Measurements from ENCODE around the gene FRMD4A.
"Not testable (repeated sequence)": the region's sequence is repeated elsewhere in the genome, so short reads cannot be mapped to it uniquely, and the experiment has no call there.

The FRMD4A gene

DNA sequence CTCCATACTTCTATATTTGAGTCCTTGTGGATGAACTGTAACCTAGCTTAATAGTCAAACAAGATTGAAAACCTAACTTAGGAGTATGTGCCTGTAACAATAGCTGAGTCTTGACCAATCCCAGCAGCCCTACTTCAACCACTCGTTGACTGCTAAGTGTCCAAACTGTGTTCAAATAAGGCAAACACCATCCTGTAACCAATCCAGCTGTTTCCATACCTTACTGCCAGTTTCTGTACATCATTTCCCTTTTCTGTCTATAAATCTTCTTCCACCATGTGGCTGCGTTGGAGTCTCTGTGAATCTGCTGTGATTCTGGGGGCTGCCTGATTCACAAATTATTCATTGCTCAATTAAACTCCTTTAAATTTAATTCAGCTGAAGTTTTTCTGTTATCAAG, 195.5 kb downstream of the FRMD4A start:
- DNase-seq, result not testable (repeated sequence)

DNA sequence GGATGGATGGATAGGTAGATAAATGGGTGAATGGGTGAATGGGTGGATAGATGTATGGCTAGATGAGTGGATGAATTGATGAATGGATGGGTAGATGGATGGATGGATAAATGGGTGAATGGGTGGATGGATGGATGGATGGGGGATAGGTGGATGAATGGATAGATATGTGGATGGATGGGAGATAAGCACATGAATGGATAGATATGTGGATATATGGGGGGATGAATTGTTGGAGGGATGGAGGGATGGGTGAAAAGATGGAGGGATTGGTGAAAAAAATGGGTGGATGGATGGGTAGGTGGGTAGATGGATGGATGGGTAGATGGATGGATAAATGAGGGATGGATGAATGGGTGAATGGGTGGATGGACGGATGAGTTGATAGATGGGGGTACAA, 196.4 kb downstream of the FRMD4A start:
- DNase-seq, result no peak

DNA sequence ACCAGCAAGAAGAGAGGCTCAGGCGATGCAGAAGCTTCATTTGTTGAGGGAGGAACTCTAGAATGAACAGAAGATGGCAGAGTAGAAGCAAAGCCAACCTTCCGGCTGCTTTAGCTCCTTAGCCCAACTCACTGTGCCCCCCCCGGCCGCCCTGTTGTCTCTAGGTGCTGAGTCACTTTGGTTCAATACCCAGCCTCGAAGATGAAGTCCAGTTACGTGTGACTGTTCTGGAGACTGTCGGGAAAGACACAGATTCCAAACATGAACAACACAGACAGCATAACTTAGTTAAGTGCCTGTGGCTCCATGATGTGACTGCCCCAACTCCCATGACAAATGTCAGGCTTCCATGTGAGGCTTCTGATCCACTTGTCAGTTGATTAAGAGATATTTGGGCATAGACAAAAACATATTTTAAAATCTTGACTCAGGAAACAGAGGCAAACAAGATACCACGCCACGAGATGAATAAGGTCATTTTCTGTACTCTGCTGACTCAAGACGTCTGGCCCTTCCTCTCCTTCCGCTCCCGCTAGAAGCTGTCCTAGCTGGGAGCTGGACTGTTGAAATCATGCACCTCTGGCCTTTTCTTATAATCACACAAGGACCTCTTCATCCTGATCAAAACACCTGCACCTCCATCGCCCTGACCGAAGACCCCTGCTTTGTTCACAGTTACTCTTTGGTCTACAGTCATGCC, 199.3 kb downstream of the FRMD4A start:
- DNase-seq, result no peak

- DNase-seq, result no peak
Observed at GRCh38 chr10:14129770-14130169, 201.0 kb downstream of the FRMD4A start.

GRCh38 chr10:14128519-14128918, 202.2 kb downstream of the FRMD4A start:
- no peak for DNase-seq

GRCh38 chr10:14126697-14127440, 203.9 kb downstream of the FRMD4A start:
- DNase-seq, result no peak

DNA sequence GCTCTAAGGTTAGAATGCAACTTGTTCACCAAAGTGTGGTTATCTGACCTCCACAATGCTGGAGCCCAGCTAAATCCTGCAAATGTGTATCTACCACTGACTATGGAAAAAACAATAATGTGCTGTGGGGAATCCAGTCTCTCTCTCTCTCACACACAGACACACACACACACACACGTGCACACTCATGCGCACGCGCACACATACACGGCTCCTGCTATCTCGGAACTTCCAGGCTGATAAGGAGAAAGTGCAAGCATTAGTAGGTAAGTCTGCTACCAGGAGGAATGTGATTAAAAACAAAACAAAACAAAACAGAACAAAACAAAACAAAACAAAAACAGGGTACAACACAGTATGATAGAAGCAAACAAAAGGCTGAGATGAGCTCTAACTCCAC, 205.2 kb downstream of the FRMD4A start:
- no peak for DNase-seq

- no peak for DNase-seq
Observed at GRCh38 chr10:14124941-14125340, 205.8 kb downstream of the FRMD4A start.

DNA sequence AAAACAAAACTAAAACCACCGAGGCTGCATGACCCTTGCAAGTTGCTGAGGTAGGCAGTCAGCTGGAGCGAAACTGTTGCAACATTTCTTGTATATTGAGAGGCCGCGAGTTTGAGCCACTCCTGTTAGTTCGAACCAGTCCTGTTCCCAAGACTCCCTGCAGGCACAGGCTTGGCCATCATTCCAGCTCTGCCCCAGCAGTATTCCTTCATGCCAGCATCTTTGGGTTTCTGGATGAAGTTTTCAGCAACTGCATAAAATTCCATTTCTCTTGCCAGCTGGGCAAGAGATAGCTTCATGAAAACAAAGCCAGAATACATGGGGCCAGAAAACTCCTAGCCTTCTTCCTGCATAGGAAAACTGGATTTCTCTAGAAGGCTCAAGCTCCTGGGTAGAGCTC, 207.6 kb downstream of the FRMD4A start:
- no peak for DNase-seq

DNA sequence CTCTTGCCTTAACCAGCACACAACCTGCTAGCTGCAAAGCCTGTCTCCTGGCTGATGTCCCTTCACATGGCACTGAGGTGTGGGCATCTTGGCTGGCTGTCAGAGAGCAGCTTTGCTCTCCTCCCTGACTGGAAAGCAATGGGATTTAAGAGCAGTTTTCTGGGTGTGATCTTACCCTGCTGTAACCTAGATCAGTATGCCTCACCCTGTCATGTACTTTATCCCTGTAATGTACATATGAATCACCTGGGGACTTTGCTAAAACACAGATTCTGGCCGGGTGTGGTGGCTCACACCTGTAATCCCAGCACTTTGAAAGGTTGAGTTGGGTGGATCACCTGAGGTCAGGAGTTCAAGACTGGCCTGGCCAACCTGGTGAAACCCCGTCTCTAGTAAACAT, 209.9 kb downstream of the FRMD4A start:
- no peak for DNase-seq

GRCh38 chr10:14118953-14119352, 211.8 kb downstream of the FRMD4A start:
- no peak for DNase-seq

DNA sequence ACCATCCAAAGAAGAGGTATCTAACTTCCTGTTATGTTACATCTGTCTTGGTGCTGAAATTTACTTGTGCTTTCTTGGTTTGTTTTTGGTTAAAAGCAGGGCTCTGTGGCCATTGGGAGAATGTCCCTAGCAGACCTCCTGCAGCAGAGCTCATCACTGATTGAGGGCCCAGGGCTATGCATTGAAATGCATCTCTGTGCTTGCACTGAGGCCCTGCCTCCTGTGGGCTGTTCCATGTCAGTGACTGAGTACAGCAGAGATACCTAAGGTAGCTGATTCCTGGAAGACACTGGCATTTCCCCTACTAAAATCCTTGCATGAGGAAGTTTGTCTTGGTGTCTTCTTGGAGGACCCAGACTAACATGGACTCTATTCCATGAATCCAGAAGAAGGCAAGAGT, 213.9 kb downstream of the FRMD4A start:
- DNase-seq, result no peak

GRCh38 chr10:14116021-14116420, 214.7 kb downstream of the FRMD4A start:
- no peak for DNase-seq

GRCh38 chr10:14114791-14115190, 215.9 kb downstream of the FRMD4A start:
- no peak for DNase-seq

DNA sequence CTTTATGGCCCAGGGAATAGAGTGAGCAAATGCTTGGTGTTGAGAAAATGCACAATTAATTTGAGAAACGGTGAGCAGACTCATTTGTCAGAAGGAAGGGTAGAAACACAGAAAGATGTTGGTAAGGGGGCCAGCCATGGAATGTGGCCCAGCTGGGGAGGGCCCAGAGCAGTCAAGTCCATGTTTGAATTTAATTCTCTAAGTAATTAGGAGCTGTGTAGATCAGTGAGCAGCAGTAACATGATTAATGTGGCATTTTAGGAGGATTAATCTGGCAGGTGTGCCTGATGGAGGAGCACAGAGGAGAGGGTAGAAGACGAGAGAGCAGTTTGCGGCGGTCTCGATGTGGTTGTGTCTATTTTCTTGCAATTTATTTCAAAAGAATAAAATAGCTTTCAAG, 218.7 kb downstream of the FRMD4A start:
- no peak for DNase-seq

DNA sequence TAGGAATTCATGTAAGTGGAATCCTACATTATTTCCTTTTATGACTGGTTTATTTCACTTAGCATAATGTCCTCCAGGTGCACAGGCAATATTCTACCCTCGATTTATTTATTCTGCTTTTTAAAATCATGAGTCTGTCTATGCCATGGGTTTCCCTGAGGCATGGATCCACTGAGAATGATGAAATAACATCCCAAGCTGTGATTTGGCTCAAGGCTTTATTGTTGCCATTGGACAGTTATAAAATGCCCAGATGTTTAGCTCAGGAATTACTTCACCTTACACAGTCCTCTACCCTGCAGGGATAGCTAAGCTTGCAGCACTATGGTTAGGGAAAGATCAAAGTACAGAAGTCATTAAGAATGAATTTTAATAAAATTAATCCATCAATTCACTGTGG, 219.5 kb downstream of the FRMD4A start:
- no peak for DNase-seq

- no peak for DNase-seq
Observed at GRCh38 chr10:14106828-14107227, 223.9 kb downstream of the FRMD4A start.

- no peak for DNase-seq
Observed at GRCh38 chr10:14102056-14102455, 228.7 kb downstream of the FRMD4A start.

- DNase-seq, result no peak
Observed at GRCh38 chr10:14099885-14100284, 230.8 kb downstream of the FRMD4A start.

DNA sequence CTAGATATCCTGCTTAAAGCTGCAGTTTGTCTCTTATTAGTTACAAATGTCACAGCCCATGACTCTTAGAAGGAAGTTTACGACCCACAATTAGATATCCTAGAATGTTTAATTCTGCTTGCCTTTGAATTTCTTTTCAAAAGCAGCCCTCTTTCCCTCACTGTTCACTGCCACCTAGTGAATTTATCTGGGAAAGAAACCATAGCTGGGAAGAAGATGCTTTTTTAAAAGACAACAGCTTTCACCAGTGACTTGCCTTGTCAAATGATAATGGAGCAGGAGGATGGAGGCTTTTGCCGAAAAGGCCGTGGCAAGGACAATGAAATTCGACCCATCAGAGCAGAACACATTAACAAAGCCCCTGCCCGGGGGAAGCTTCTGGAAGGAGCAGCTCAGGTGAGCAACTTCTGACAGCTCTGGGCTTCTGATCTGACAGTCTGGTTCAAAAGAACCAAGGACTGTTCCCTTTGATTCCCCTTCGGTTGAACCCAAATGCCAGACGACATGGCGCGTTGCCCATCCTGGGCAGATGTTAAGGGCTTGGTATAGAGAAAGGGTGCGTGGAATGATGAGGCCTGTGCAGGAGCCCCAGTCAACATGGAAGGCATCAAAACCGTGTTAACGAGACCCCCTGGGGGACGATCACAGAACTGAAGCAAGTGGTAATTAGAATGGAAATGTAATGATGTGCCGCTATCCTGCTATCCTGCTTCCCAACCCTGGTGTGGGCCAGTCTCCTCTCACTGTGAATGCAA, 236.8 kb downstream of the FRMD4A start:
- DNase-seq, result no peak

DNA sequence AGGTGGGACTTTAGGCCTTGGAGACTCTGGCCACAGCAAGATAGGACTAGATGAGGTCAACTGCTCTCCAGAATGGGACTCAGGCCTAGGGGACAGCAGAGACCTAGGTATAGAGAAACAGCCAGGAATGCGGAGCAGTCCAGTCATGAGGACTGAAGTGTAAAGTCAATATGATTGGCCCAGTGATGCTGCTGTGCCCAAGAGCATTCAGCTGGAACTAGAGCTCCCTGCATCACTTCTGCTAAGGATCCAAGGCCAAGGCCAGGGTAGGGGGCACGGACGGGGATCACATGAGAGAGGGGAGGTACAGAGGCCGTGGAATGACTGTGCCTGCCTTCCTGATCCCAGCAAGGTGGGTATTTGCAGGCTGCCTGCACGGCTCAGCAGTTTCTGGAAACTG, 237.9 kb downstream of the FRMD4A start:
- DNase-seq, result no peak

- DNase-seq, result no peak
Observed at GRCh38 chr10:14089556-14090292, 241.0 kb downstream of the FRMD4A start.

GRCh38 chr10:14087566-14087965, 243.2 kb downstream of the FRMD4A start:
- DNase-seq, result no peak
